B cell (primary cell): ENCODE measurements around the gene ZNF213.

ENCODE experiments used
- EZH2 ChIP-seq: IDR thresholded peaks from 2 replicates; pipeline ENCODE4 v1.6.1; 2012; ENCODE audit warnings: borderline replicate concordance, low read depth, mild to moderate bottlenecking, moderate library complexity, low read length; ENCODE audit not compliant: insufficient read depth, poor library complexity, severe bottlenecking
- TF ChIP-seq, protein P1 (sequence below): fragments of 200-600 bp; IDR thresholded peaks from one replicate; pipeline ENCODE4 v1.8.0; 2022; ENCODE audit warnings: antibody characterized with exemption, mild to moderate bottlenecking

- TF ChIP-seq, protein P1, sequence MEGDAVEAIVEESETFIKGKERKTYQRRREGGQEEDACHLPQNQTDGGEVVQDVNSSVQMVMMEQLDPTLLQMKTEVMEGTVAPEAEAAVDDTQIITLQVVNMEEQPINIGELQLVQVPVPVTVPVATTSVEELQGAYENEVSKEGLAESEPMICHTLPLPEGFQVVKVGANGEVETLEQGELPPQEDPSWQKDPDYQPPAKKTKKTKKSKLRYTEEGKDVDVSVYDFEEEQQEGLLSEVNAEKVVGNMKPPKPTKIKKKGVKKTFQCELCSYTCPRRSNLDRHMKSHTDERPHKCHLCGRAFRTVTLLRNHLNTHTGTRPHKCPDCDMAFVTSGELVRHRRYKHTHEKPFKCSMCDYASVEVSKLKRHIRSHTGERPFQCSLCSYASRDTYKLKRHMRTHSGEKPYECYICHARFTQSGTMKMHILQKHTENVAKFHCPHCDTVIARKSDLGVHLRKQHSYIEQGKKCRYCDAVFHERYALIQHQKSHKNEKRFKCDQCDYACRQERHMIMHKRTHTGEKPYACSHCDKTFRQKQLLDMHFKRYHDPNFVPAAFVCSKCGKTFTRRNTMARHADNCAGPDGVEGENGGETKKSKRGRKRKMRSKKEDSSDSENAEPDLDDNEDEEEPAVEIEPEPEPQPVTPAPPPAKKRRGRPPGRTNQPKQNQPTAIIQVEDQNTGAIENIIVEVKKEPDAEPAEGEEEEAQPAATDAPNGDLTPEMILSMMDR, result no peak
- no peak for TF ChIP-seq EZH2
Observed at GRCh38 chr16:3113765-3114479, 20.9 kb upstream of the ZNF213 start.
